ENCODE measurements around the gene CHN1.

The CHN1 gene

DNA sequence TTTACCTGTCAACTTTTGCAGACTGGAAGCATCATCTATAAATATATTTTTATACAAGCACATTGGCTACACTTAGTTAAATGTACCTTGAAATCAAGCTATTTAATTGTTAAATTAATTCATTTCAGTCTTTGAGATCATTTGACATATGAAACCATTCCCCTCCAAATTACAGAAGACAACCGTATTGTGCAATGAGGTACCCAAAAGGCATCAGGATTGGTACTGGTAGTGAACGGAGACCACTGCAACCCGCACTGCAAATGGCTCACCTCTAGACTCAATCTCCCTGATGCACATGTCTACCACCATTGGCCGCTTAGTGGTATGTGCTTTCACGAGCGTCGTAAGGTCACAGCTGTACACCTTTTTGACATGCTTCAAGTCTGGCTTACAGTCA is 193.1 kb downstream of the CHN1 start:
- H3K4me3 ChIP-seq (ENCODE audit: control insufficient read depth, low read depth, low read length), result no peak overlapping the region
- no peak for DNase-seq (ENCODE audit: low read depth)
- TF ChIP-seq, protein P1, sequence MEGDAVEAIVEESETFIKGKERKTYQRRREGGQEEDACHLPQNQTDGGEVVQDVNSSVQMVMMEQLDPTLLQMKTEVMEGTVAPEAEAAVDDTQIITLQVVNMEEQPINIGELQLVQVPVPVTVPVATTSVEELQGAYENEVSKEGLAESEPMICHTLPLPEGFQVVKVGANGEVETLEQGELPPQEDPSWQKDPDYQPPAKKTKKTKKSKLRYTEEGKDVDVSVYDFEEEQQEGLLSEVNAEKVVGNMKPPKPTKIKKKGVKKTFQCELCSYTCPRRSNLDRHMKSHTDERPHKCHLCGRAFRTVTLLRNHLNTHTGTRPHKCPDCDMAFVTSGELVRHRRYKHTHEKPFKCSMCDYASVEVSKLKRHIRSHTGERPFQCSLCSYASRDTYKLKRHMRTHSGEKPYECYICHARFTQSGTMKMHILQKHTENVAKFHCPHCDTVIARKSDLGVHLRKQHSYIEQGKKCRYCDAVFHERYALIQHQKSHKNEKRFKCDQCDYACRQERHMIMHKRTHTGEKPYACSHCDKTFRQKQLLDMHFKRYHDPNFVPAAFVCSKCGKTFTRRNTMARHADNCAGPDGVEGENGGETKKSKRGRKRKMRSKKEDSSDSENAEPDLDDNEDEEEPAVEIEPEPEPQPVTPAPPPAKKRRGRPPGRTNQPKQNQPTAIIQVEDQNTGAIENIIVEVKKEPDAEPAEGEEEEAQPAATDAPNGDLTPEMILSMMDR (IDR thresholded peaks at IDR 0.05; ENCODE audit: control insufficient read depth, insufficient read depth, low read depth, low read length, missing control alignments), result no peak

DNA sequence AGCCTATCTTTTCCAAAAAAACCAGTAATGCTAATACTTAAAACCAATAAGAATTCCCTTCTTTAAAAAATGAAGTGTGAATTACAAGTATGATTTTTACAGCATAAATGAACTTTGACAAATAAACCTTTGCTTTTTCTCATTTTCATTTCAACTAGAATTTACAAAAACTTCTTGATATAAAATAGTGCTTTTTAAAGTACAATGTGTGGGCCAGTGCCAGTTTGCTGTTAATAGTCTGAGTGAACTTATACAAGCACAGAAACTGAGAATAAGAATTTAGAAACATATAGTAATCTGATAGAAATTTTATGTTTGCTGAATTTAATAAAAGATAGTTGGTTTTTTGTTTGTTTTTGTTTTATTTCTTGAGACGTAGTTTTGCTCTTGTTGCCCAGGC is 197.2 kb downstream of the CHN1 start:
- TF ChIP-seq, protein P1 (IDR thresholded peaks at IDR 0.05; ENCODE audit: control insufficient read depth, insufficient read depth, low read depth, low read length, missing control alignments), result no peak

DNA sequence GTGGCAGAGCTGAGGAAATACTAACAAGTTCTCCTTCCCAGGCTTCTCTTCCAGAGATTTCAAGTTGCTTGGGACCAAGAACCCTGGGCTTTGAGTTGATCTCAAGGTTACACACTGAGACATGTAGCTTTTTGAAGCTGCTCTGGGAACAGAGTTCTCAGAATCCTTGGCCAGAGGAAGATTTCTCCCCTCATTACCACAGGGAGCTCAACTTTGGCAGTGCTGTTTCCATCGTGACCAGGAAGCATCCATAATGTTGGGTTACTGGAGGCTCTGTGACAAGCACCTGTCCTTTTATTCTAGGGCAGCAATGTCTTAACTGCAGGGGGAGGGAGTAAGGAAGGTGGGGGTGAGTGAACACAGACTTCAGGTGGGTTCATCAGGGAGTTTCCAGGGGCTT is 199.4 kb downstream of the CHN1 start:
- no peak overlapping the region for H3K4me3 ChIP-seq (ENCODE audit: control insufficient read depth, low read depth, low read length)
- no peak for DNase-seq (ENCODE audit: low read depth)
- TF ChIP-seq, protein P1 (IDR thresholded peaks at IDR 0.05; ENCODE audit: control insufficient read depth, insufficient read depth, low read depth, low read length, missing control alignments), result no peak

More for the DNA sequence above, 197.2 kb downstream of the CHN1 start:
- no peak overlapping the region for H3K4me3 ChIP-seq (ENCODE audit: control insufficient read depth, low read depth, low read length)
- DNase-seq (ENCODE audit: low read depth), result no peak

DNA sequence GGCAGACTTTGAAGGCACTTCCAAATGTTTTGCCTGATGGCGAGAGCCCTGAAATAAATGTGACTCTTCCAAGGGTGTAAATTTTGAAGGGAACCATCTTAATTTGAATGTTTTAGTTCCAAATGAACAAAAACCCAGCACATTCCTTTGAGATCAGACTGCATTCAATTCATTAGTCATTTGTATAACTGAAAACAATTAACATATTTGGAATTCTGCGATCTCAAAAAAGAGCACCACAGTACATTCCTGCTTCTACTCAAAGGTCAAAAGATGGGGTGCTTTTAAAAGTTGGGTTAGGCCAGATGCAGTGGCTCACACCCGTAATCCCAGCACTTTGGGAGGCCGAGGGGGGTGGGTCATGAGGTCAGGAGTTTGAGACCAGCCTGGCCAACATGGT is 202.7 kb downstream of the CHN1 start:
- H3K4me3 ChIP-seq (ENCODE audit: control insufficient read depth, low read depth, low read length), result no peak overlapping the region
- no peak for DNase-seq (ENCODE audit: low read depth)
- TF ChIP-seq, protein P1 (IDR thresholded peaks at IDR 0.05; ENCODE audit: control insufficient read depth, insufficient read depth, low read depth, low read length, missing control alignments), result no peak

- H3K4me3 ChIP-seq (ENCODE audit: control insufficient read depth, low read depth, low read length), result no peak overlapping the region
- TF ChIP-seq, protein P1 (IDR thresholded peaks at IDR 0.05; ENCODE audit: control insufficient read depth, insufficient read depth, low read depth, low read length, missing control alignments), result no peak
- no peak for DNase-seq (ENCODE audit: low read depth)
These were observed 204.6 kb downstream of the CHN1 start for GRCh38 chr2:174800436-174801205.

- no peak for DNase-seq (ENCODE audit: low read depth)
- TF ChIP-seq, protein P1 (IDR thresholded peaks at IDR 0.05; ENCODE audit: control insufficient read depth, insufficient read depth, low read depth, low read length, missing control alignments), result no peak
- H3K4me3 ChIP-seq (ENCODE audit: control insufficient read depth, low read depth, low read length), result no peak overlapping the region
These were observed 206.4 kb downstream of the CHN1 start for GRCh38 chr2:174798801-174799200.

Data from AG09309 (cell line).